H9 (cell line): ENCODE results near the gene CERS4. TPM values are rescaled to one million over a fixed set of nuclear protein-coding genes. Genes with fewer than 3 reads are reported as not detected.

Source experiments
- DNase-seq: peaks from one replicate; pipeline ENCODE4 v3.0.0-alpha.2; 2017
- H2AFZ ChIP-seq: one replicate; pipeline ENCODE4 v1.6.1; 2013; ENCODE audit warnings: mild to moderate bottlenecking, low read length, control low read depth, moderate library complexity
- H2AK5ac ChIP-seq: 2 replicates; pipeline ENCODE4 v1.6.1; 2013; ENCODE audit warnings: low read length, control low read depth, mixed read lengths; ENCODE audit not compliant: insufficient read length
- H2BK120ac ChIP-seq: one replicate; pipeline ENCODE4 v1.6.1; 2013; ENCODE audit warnings: low read depth, mild to moderate bottlenecking, low read length, control low read depth, inconsistent platforms; ENCODE audit not compliant: poor library complexity, severe bottlenecking
- H2BK12ac ChIP-seq: 2 replicates; pipeline ENCODE4 v1.6.1; 2013; ENCODE audit warnings: low read length, control low read depth, mixed read lengths, low read depth; ENCODE audit not compliant: insufficient read length
- H2BK15ac ChIP-seq: 2 replicates; pipeline ENCODE4 v1.6.1; 2013; ENCODE audit warnings: low read depth, low read length, control low read depth
- H2BK20ac ChIP-seq: one replicate; pipeline ENCODE4 v1.6.1; 2013; ENCODE audit warnings: low read depth, mild to moderate bottlenecking, low read length, control low read depth, inconsistent platforms; ENCODE audit not compliant: poor library complexity, severe bottlenecking
- H2BK5ac ChIP-seq: 2 replicates; pipeline ENCODE4 v1.6.1; 2013; ENCODE audit warnings: low read length, control low read depth, mixed read lengths; ENCODE audit not compliant: insufficient read length
- H3K14ac ChIP-seq: 2 replicates; pipeline ENCODE4 v1.6.1; 2013; ENCODE audit warnings: low read length, control low read depth; ENCODE audit not compliant: insufficient read depth
- H3K18ac ChIP-seq: 2 replicates; pipeline ENCODE4 v1.6.1; 2013; ENCODE audit warnings: low read depth, mild to moderate bottlenecking, mixed read lengths, low read length, control low read depth; ENCODE audit not compliant: insufficient read length
- H3K23ac ChIP-seq: 2 replicates; pipeline ENCODE4 v1.6.1; 2013; ENCODE audit warnings: low read length, control low read depth, mixed read lengths, low read depth; ENCODE audit not compliant: insufficient read length
- H3K23me2 ChIP-seq: 2 replicates; pipeline ENCODE4 v1.6.1; 2013; ENCODE audit warnings: low read depth, mild to moderate bottlenecking, mixed read lengths, low read length, control low read depth; ENCODE audit not compliant: insufficient read length, poor library complexity, severe bottlenecking
- H3K27ac ChIP-seq: 2 replicates; pipeline ENCODE4 v1.5.1; 2013; ENCODE audit warnings: low read length, control low read depth, mixed read lengths, low read depth; ENCODE audit not compliant: insufficient read length
- H3K27me3 ChIP-seq: 2 replicates; pipeline ENCODE4 v1.6.1; 2013; ENCODE audit warnings: low read length, control low read depth, inconsistent platforms; ENCODE audit not compliant: insufficient read depth
- H3K4ac ChIP-seq: 2 replicates; pipeline ENCODE4 v1.6.1; 2013; ENCODE audit warnings: low read depth, mild to moderate bottlenecking, control low read depth, inconsistent platforms, low read length, moderate library complexity
- H3K4me1 ChIP-seq: 2 replicates; pipeline ENCODE4 v1.6.1; 2013; ENCODE audit warnings: low read length, control low read depth, inconsistent platforms; ENCODE audit not compliant: insufficient read depth
- H3K4me2 ChIP-seq: 2 replicates; pipeline ENCODE4 v1.6.1; 2013; ENCODE audit warnings: low read length, control low read depth, mixed read lengths; ENCODE audit not compliant: insufficient read length, insufficient read depth
- H3K56ac ChIP-seq: 2 replicates; pipeline ENCODE4 v1.6.1; 2013; ENCODE audit warnings: low read depth, mild to moderate bottlenecking, mixed read lengths, low read length, control low read depth; ENCODE audit not compliant: insufficient read length
- H3K79me1 ChIP-seq: 2 replicates; pipeline ENCODE4 v1.6.1; 2013; ENCODE audit warnings: low read depth, mild to moderate bottlenecking, moderate library complexity, low read length, control low read depth, inconsistent platforms; ENCODE audit not compliant: insufficient read depth, poor library complexity, severe bottlenecking
- H3K79me2 ChIP-seq: 2 replicates; pipeline ENCODE4 v1.6.1; 2013; ENCODE audit warnings: low read length, control low read depth, inconsistent platforms; ENCODE audit not compliant: insufficient read depth
- H3K9ac ChIP-seq: 2 replicates; pipeline ENCODE4 v1.6.1; 2013; ENCODE audit warnings: low read length, control low read depth, mixed read lengths; ENCODE audit not compliant: insufficient read length; ENCODE audit errors: extremely low read depth
- H3K9me3 ChIP-seq: one replicate; pipeline ENCODE4 v1.6.1; 2013; ENCODE audit warnings: low read depth, low read length, inconsistent platforms; ENCODE audit not compliant: control insufficient read depth
- H3T11ph ChIP-seq: one replicate; pipeline ENCODE4 v1.6.1; 2013; ENCODE audit warnings: mild to moderate bottlenecking, low read length, control low read depth, inconsistent platforms
- H4K20me1 ChIP-seq: one replicate; pipeline ENCODE4 v1.6.1; 2013; ENCODE audit not compliant: control insufficient read depth, insufficient read length, insufficient read depth
- H4K5ac ChIP-seq: 2 replicates; pipeline ENCODE4 v1.6.1; 2013; ENCODE audit warnings: low read depth, mild to moderate bottlenecking, mixed read lengths, low read length, control low read depth; ENCODE audit not compliant: insufficient read length
- H4K8ac ChIP-seq: replicated peaks from 2 replicates; pipeline ENCODE4 v1.6.1; 2013; ENCODE audit warnings: low read length, control low read depth, mixed read lengths, low read depth; ENCODE audit not compliant: insufficient read length
- H4K91ac ChIP-seq: 2 replicates; pipeline ENCODE4 v1.6.1; 2013; ENCODE audit warnings: low read depth, mild to moderate bottlenecking, moderate library complexity, mixed read lengths, low read length, control low read depth; ENCODE audit not compliant: insufficient read length
- H3K27ac Mint-ChIP-seq, 3 experiments: 2 replicates in 2 of 3; 3 replicates in 1 of 3; pipeline ENCODE4 v1.8.0; 2020 to 2021; ENCODE audit warnings: mixed read lengths in 3 of 3, mild to moderate bottlenecking in 1 of 3, moderate library complexity in 1 of 3
- H3K27me3 Mint-ChIP-seq: 2 replicates; pipeline ENCODE4 v1.8.0; 2021; ENCODE audit warnings: low read depth, mild to moderate bottlenecking, moderate library complexity, mixed read lengths
- H3K36me3 Mint-ChIP-seq, 3 experiments: 2 replicates in 2 of 3; 3 replicates in 1 of 3; pipeline ENCODE4 v1.8.0; 2020 to 2021; ENCODE audit warnings: low read depth in 3 of 3, mixed read lengths in 3 of 3; ENCODE audit not compliant: insufficient read depth in 1 of 3
- H3K4me1 Mint-ChIP-seq, 2 experiments: 2 replicates each; pipeline ENCODE4 v1.8.0; 2020; ENCODE audit warnings: mixed read lengths in 2 of 2
- H3K4me3 Mint-ChIP-seq, 2 experiments: 2 replicates in 1 of 2; 3 replicates in 1 of 2; pipeline ENCODE4 v1.8.0; 2020 to 2021; ENCODE audit warnings: mild to moderate bottlenecking in 2 of 2, mixed read lengths in 2 of 2, moderate library complexity in 1 of 2
- H3K9me3 Mint-ChIP-seq, 2 experiments: 2 replicates in 1 of 2; 3 replicates in 1 of 2; pipeline ENCODE4 v1.8.0; 2020; ENCODE audit warnings: mild to moderate bottlenecking in 2 of 2, mixed read lengths in 2 of 2, moderate library complexity in 1 of 2
- CTCF ChIP-seq: fragments of 200-600 bp; sonication (generic); conservative IDR thresholded peaks from 3 replicates; pipeline ENCODE4 v1.8.0; 2021; ENCODE audit warnings: antibody characterized with exemption, mild to moderate bottlenecking
- WGBS: extraction: QIAGEN DNeasy Blood & Tissue Kit; methylation state at CpG from one replicate; pipeline ENCODE4 v1.1.7; 2013; ENCODE audit warnings: missing lambda C conversion rate, low lambda C conversion rate, mixed read lengths; ENCODE audit not compliant: insufficient read length; ENCODE audit errors: extremely low coverage; 5-methylcytosine and 5-hydroxymethylcytosine counted together
- total RNA-seq: library from RNA; stranded (reverse); gene quantifications from 2 replicates; pipeline ENCODE4 v1.2.1, GENCODE V29; 2021

Gene CERS4
- total RNA-seq, 1 experiment from 2014 or later = 62.6 TPM

GRCh38 chr19:8256276-8257051 lies 47.3 kb downstream of the CERS4 start:
- H3K36me3 Mint-ChIP-seq = peaks cover 20 to 51% (median 46%) of the 10 kb centered on the region in 3 experiments

More at GRCh38 chr19:8256276-8257051, 47.3 kb downstream of the CERS4 start:
- Histone ChIP-seq H3K4me1 (no peaks in the 10 kb centered on the region), H4K8ac (no peak overlapping the region), H3K14ac (no peak overlapping the region), H3K23ac (no peak overlapping the region), H2BK12ac (no peak overlapping the region), H2BK20ac (no peak overlapping the region), H2BK120ac (no peak overlapping the region), H3K27ac (no peak overlapping the region), H2BK5ac (no peak overlapping the region), H3K79me1 (no peaks in the 10 kb centered on the region), H4K20me1 (no peaks in the 10 kb centered on the region), H4K91ac (no peak overlapping the region), H3K79me2 (no peaks in the 10 kb centered on the region), H3K23me2 (no peaks in the 10 kb centered on the region), H3K4me2 (no peak overlapping the region), H3T11ph (no peak overlapping the region), H3K9ac (no peak overlapping the region), H3K56ac (no peak overlapping the region), H3K9me3 (no peaks in the 10 kb centered on the region), H4K5ac (no peak overlapping the region), H2BK15ac (no peak overlapping the region), H2AFZ (no peak overlapping the region), H2AK5ac (no peak overlapping the region), H3K4ac (no peak overlapping the region), H3K27me3 (no peaks in the 10 kb centered on the region), H3K18ac (no peak overlapping the region)
- Mint-ChIP-seq H3K4me1 (peaks cover 9 to 29% of the 10 kb centered on the region in 2 experiments), H3K9me3 (no peaks in the 10 kb centered on the region), H3K27ac (no peak overlapping the region), H3K4me3 (no peak overlapping the region; a peak in 1 of 5 replicates), H3K27me3 (no peaks in the 10 kb centered on the region)
- WGBS = no CpG with 5 or more reads among the region's 15 CpGs
- TF ChIP-seq CTCF = no peak
- no peak for DNase-seq
